HG02840 (cell line): Measurements from ENCODE around the gene TMA7B.
"Not testable (repeated sequence)": the region's sequence is repeated elsewhere in the genome, so short reads cannot be mapped to it uniquely, and the experiment has no call there.

Source experiments
- ATAC-seq: cut with Tn5 transposase; IDR thresholded peaks from one replicate; pipeline ENCODE4 v1.9.1; 2021; ENCODE audit warnings: mild to moderate bottlenecking, moderate library complexity, moderate number of reproducible peaks; ENCODE audit not compliant: unreplicated experiment, low FRiP score

The TMA7B gene

DNA sequence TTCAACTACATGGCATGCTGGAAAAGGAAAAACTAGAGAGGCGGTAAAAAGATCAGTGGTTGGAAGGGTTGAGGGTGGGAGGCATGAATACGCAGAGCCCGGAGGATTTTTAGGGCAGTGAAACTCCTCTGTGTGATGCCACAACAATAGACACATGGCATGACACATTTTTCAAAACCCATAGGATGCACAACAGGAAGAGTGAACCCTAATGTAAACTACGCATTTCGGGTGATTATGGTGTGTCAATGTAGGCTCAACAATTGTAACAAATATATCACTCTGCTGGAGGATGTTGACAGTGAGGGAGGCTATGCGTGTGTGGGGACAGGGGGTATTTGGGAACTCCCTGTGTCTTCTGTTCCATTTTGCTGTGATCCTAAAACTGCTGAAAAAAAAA lies 18.9 kb downstream of the TMA7B start:
- no peak for ATAC-seq

DNA sequence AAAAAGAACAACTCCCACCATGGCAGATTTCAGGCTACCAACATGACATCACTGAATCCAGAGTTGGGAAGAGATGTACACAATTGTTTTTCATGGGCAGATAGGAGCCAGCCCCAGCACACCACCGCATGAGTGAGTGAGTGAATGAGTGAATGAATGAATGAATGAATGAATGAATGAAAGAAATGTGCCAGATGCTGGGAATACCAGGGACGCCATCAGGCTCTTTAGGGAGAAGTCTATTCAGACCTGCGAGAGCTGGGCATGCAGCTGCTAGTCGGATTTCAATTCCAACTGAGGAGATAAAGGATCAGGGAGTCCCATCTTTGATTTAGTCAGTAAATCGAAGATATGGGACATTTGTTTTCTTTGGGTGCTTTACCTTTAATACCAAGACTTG lies 19.3 kb downstream of the TMA7B start:
- ATAC-seq = no peak

DNA sequence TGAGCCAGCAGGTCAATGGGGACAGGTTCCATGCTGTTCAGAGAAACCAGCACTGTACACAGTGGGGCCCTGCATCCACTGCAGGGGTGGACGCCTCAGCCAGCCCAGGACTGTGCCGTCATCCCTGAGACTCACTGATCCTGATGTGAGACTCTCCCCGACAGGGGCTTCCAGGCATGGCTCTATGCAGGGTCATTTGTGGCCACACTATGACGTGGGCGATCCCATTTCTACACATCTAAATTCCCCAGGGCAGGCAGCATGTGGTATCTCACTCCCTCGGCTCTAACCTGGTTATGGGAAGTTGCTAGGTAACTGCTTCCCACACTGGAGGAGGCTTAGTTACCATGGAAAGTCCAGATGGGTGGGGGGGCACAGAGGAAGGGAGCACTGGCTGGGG lies 20.4 kb downstream of the TMA7B start:
- ATAC-seq = no peak

DNA sequence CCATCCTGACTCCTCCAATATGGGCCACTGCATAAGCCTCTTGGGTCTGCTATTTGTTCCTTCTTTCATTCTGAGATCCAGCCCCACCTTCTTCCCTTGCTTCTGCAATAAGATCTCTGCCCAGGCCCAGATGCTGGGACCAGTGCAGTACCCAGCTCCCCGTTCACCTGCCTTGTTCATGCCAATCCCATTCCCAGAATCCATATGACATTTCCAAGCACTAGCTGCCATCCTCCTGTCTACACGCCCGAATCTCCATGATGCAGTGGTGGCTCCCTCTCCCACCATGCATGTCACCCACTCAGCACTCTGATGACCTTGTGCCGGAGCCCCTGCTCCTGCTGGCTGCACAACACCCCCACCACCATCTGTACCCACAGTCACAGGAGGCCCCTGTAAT lies 23.1 kb downstream of the TMA7B start:
- ATAC-seq = no peak

DNA sequence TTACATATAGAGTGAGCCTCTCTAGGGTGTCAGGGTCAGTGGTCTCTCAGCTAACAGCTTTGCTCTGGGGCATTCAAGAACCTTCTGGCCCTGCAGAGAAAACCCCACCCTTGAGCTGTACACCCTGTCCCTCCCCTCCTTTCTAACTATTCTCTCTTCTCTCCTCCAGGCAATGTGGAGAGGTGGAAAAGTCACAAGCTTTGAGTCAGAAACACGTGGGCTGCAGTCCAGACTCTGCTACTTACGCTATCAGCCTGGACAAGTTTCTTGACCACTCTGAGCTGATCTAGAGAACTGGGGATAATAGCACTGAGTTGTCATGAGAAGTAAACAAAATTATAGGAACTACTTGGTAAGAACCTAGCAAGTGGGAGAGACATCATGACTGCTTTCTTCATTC lies 23.8 kb downstream of the TMA7B start:
- no peak for ATAC-seq

DNA sequence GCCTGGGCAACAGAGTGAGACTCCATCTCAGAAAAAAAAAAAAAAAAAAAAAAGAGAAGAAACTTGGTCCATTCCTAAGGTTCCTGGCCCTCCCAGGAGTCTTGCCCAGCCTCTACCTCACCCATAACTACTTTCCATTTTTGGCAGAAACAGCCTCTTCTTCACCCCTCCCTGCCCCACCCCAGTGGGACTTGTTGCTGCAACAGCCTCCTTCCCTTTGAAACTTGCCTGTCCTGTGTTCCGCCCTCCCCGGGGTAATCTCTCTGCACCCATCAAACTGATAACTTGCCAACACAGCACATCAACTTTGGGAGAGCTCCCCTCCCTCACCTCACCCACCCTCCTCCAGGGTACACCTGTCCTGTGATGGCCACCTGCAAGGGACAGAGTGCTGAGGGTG lies 24.5 kb downstream of the TMA7B start:
- ATAC-seq = no peak

DNA sequence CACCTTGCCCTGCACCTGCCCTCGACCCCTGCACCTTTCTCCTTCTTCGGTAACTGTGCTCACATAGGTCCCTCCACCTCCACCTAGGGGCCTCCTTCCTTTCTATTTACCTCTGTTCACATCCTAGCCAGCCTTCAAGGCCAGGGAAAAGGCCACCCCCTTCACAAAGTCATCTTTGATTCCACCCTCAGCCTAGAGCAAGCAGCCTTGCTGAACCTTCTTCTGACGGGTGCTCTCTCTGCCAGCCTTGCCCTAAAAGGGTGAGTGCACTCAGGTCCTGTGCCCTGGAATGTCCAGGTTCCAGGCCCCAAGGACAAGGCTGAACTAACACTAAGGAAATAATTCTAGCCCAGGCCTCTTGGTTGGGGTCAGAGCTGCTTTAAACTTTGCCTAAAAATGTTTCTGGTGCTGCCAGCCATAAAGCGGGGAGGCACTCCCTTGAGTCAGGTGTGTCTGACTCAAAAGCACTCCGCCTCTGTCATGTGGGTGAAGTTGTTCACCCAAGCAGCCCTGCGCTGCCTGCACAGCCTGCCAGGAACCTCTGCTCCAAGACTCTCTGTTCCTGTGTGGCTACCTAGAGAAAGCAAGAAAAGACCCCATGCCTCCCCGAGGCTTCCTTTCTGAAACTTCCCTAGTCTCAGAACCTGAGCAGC lies 25.3 kb downstream of the TMA7B start:
- no peak for ATAC-seq

DNA sequence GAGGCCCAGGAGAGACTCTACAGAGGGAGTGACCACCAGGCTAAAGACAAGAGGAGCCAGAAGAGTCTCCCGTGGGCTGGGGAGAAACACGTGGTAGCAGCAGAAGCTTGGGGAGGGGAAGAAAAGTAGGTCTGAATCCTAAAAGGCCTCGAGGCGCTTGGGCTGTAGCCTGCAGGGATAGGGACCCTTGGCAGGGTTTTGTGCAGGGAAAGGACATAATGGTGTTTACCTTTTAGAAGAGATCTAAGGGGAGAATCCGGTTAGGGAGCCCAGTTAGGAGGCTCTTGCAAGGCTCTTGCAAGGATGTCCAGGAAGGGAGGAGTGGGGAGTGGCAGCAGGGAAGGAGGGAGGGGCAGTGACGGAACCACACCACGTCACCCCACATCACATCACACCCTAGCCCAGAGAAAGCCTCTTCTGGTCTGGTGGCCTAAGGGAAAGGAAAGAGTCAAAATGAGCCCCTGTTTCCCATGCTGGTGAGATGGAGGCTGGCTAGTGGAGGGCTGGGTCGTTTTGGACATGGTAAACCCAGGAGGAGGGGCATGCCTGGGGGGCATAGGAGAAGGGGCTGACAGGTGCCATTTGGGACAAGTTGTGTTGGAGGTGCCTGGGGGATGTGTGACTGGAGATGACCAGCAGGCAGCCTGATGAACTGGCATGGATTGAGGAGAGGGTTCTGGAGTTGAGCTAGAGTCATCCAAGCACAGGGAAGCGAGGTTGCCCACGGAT lies 28.4 kb downstream of the TMA7B start:
- ATAC-seq = no peak

DNA sequence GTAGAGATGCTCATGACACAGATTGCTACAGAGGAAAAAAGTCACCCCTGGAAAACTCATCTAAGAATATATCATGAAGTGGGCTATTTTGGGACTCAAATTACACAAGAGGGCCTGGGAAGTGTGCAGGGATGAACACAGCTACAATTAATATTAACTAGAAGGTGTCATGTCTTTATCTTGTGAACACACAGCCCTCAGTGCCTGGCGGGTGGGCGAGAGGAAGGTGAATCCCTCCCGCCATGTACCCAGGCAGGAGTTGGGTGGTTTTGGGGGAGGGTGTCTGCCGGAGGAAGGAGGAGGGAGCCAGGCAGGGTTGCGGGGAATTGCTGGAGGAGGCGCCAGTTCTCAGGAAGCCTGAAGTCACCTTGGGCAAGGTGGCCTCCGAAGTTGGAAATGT lies 29.4 kb downstream of the TMA7B start:
- no peak for ATAC-seq

DNA sequence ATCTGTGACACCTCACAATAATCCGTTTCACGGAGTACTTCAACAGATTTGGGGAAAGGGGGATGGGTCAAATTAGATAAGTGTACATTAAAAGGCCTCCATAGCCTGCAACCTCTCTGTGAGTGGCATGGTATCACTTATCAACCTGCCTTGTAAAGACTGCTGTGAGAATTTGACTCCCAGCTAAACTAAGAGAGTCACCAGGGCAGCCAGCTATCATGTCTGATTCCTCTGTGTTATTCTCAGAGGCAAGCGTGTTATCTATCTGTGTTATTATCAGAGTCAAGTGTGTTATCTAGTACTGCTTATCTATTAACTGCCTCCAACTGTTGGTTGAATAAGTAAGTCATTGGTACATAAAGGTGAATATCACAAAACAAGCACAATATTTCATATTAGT lies 30.5 kb downstream of the TMA7B start:
- ATAC-seq = no peak

DNA sequence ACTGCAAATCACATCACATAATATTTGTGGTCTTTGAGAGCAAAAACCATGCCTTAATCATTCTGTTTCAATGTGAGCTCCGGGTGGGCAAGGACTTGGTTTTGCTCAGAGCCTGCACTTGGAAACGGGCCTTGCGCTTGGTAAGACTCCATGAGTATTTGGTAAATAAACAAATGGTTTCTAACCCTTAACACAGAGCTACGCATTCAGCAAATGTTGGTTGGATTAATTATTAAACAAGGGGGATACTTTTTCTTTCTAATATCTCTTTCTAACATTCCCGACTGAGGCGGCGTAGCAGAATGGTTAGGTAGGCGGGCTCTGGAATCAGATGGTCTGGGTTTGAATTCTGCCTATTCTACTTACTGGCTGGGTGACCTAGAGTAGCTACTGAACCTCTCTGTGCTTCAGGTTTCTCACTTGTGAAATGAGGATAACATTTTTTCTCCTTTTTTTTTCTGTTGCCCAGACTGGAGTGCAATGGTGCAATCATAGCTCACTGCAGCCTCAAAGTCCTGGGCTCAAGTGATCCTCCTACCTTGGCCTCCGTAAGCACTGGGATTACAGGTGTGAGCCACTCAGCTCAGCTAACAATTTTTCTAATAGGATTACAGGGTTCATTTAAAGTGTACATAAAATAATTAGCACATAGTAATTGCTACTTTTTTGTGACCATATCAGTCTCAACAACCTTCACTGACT lies 31.1 kb downstream of the TMA7B start:
- no peak for ATAC-seq

DNA sequence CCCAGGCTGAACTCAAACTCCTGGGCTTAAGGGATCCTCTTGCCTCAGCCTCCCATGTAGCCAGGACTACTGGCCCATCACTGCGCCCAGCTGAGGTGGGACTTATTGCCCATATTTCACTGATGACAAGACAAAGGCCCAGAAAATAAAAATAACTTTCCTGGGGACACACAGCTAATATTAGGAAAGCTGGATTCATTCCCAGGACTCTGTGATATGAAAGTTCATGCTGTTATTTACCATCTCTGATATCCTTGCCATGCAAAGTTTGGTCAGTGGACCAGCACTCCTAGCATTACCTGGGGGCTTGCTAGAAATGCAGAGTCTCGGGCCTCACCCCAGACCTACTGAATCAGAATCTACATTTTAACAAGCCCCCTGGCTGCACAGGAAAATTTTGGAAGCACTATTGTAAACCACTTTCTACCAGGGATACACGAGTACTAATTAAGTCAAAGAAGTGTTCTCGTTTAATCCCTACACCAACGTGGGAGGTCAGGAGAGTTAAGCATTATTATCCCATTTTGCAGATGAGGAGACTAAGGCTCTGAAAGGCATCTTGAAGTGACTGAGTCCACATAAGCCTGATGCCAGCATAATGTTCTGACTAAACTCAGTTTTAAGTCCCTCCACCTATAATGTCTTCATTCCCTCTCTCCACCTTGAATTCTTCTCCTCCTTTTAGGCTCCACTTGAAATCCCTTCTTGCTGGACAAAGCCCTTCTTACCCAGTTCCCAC lies 32.1 kb downstream of the TMA7B start:
- ATAC-seq = no peak

DNA sequence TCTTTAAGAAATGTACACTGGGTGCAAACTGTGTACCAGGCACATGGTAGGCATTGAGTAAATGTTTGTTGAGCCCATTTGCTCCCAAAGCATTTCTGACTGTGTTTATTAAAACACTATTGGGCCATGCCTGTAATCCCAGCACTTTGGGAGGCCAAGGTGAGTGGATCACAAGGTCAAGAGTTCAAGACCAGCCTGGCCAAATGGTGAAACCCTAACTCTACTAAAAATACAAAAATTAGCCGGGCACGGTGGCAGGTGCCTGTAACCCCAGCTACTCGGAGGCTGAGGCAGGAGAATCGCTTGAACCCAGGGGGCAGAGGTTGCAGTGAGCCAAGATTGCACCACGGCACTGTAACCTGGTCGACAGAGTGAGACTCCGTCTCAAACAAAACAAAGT lies 32.7 kb downstream of the TMA7B start:
- ATAC-seq = not testable (repeated sequence)

DNA sequence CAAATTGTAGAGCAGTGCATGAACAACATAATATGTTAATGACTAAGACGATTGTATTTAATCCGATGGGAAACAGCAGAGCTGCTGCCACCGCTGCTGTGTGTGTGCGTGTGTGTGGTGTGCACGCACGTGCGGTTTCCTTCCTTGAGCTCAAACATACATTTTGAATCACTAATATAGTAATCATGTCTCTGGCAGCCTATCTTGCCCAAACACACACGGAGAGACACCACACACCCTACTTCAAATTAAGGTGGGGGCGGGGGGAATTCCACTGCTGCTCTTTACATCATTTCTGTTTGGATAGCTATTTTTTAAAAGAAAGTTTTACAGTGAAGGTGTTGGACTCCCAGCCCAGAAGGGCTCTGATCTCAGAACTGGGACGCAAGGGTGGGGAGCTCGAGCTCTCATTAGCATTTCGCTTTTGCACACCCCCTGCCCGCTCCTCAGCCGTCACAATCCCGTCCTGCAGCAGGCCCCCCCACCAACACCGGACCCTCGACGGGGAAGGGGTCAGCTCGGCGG lies 33.9 kb downstream of the TMA7B start:
- no peak for ATAC-seq

DNA sequence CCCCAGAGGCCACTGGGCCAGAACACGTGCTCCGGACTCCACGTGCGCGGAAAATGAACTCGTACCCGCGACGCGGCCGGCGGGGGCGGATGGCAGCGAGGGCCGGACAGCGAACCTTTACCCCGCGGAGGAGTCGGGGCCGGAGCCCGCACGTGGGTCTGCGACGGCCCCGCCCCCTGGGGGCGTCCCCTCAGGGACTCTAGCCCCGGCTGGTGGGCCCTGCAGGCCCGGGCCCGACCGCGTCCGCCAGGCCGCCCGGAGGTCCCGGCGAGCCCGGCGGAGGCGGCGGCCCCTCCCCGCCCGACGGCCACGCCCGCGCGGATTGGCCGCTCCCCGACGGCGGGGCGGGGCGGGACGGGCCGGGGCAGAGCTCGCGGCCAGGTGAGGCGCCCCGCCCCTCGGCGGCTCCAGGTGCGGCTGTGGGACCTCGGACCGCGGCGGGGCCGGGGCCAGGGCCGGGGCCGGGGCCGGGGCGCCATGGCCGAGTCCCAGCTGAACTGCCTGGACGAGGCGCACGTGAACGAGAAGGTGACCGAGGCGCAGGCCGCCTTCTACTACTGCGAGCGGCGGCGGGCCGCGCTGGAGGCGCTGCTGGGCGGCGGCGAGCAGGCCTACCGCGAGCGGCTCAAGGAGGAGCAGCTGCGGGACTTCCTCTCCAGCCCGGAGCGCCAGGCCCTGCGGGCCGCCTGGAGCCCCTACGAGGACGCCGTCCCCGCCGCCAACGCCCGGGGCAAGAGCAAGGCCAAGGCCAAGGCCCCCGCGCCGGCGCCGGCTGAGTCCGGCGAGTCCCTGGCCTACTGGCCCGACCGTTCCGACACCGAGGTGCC lies 34.6 kb downstream of the TMA7B start, which contains the start of gene FAM83F:
Gene FAM83F, plus strand, starts transcription at position 389 of the 827 bp plus-strand sequence. Its CDS starts 89 bp downstream, at position 478.
- no peak for ATAC-seq

DNA sequence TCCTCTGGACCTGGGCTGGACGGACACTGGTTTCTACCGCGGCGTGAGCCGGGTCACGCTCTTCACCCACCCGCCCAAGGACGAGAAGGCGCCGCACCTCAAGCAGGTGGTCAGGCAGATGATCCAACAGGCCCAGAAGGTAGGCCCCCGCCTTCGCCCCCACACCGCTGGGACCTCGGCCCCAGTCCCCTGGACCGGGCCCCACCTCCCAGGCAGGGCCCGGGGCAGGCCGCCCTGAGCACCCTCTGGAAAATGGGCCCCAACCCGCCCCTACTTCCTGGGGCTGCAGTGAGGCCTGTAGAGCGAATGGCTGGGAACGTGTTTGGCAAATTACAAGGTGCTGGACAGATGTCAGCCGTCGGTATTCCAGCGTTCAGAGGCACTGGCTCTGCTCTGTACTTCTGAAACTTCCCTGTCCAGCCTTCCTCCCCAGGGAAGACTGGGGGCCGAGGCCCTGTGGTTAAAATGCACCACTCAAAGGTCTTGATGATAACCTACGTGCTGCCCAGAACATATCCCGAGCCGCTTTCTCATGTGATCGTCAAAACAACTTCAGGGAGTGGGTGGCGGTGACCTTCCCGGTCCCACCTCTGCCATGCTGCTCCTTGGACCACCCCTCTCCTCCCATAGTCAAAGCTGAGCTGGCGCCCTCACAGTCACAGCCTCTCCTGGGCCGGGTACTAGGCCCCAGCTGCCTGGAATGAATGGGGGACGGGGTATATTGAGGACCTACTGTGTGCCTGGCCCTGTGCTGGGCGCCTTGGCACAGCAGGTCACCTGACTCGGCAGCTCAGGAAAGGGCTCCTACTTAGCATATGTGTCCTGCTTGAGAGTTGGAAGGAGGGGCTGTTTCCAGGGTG lies 35.4 kb downstream of the TMA7B start:
- ATAC-seq = no peak

DNA sequence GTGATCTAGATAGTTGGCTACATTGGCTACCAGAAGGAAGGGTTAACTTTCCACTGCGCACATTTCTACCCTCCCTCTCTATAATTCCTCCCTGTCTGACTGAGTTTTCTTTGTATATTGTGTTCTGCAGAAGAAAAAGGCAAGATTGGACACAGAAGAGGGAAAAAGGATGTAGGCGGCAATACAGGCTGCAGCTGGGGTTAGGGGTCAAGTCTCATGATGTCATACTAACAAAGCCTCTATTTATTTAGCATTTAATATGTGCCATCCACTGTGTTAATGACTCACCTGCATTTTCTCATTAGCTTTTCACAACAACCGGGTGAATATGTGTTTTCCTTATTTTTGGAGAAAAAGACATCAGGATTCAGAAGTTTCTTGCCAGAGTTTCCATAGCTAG lies 36.5 kb downstream of the TMA7B start:
- ATAC-seq = no peak

DNA sequence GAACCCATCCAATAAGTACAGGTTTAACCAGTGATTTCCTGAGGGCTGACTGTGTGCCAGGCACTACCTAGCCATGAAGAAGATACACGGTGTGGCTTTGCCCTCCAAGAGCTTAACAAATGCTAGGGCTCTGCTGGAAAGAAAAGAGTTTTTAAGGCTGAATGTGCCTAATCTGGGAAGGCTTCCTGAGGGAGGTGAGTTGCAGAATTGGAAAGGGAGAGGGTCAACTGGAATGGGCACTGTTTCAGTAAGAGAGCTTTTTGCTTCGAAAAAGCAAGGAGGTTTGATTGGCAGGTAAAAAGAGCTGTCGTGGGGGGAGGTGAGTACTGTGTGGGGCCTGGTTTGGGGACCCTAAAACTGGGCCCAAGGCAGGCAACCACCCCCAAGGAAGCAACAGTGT lies 37.2 kb downstream of the TMA7B start:
- no peak for ATAC-seq
